ENCODE measurements around the gene MRPL36.

DNA sequence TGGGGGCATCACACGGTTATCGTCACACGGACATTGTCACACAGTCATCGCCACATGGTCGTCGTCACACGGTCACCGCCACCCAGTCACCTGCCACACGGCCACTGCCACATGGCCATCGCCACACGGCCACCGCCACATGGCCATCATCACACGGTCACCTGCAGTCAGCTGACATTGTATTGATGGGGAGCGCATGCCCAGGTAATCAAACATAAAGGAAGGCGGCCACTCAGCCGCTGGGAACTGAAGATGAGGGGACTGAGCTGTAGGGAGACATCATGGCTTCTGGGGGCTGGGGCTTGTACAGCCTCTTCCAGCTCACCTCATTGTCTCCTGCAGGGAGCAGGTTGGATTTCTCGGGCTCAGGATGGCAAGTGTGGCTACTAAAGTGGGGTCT is 49.2 kb downstream of the MRPL36 start:
- TF ChIP-seq, protein P1, sequence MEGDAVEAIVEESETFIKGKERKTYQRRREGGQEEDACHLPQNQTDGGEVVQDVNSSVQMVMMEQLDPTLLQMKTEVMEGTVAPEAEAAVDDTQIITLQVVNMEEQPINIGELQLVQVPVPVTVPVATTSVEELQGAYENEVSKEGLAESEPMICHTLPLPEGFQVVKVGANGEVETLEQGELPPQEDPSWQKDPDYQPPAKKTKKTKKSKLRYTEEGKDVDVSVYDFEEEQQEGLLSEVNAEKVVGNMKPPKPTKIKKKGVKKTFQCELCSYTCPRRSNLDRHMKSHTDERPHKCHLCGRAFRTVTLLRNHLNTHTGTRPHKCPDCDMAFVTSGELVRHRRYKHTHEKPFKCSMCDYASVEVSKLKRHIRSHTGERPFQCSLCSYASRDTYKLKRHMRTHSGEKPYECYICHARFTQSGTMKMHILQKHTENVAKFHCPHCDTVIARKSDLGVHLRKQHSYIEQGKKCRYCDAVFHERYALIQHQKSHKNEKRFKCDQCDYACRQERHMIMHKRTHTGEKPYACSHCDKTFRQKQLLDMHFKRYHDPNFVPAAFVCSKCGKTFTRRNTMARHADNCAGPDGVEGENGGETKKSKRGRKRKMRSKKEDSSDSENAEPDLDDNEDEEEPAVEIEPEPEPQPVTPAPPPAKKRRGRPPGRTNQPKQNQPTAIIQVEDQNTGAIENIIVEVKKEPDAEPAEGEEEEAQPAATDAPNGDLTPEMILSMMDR (IDR thresholded peaks at IDR 0.05): no peak
- TF ChIP-seq POLR2AphosphoS5 (IDR thresholded peaks at IDR 0.05) (no peak), POLR2A (IDR thresholded peaks at IDR 0.05) (no peak)
